Subcutaneous abdominal adipose tissue (tissue), 5 donors: Measurements from ENCODE around the gene UST.
"Not testable (repeated sequence)": the region's sequence is repeated elsewhere in the genome, so short reads cannot be mapped to it uniquely, and the experiment has no call there.

ENCODE experiments used
- H3K27ac ChIP-seq: one replicate; pipeline ENCODE4 v1.7.0; 2013; ENCODE audit warnings: low read depth, mild to moderate bottlenecking, inconsistent platforms, low read length, moderate library complexity
- H3K27me3 ChIP-seq, 5 donors: one replicate each; pipeline ENCODE4 v1.7.0; 2013; ENCODE audit warnings: low read length in 5 of 5, inconsistent platforms in 1 of 5; ENCODE audit not compliant: control insufficient read depth in 5 of 5, insufficient read depth in 4 of 5
- H3K36me3 ChIP-seq, 5 donors: one replicate each; pipeline ENCODE4 v1.7.0; 2013; ENCODE audit warnings: low read length in 5 of 5; ENCODE audit not compliant: control insufficient read depth in 5 of 5, insufficient read depth in 5 of 5
- H3K4me1 ChIP-seq, 5 donors: one replicate each; pipeline ENCODE4 v1.7.0; 2013; ENCODE audit warnings: low read length in 5 of 5, mild to moderate bottlenecking in 3 of 5, moderate library complexity in 1 of 5; ENCODE audit not compliant: control insufficient read depth in 5 of 5, insufficient read depth in 5 of 5
- H3K4me3 ChIP-seq, 5 donors: one replicate each; pipeline ENCODE4 v1.7.0; 2013; ENCODE audit warnings: low read length in 5 of 5, low read depth in 1 of 5
- H3K9ac ChIP-seq, 5 donors: one replicate each; pipeline ENCODE4 v1.7.0; 2013; ENCODE audit warnings: low read length in 5 of 5, mild to moderate bottlenecking in 4 of 5, moderate library complexity in 3 of 5
- H3K9me3 ChIP-seq, 5 donors: one replicate each; pipeline ENCODE4 v1.7.0; 2013; ENCODE audit warnings: low read length in 5 of 5; ENCODE audit not compliant: control insufficient read depth in 5 of 5
- donor health status: healthy.
- donor health status: healthy.
- donor health status: healthy.
- donor health status: healthy.
- donor health status: healthy.

Gene UST

GRCh38 chr6:149098700-149099276, 352.0 kb downstream of the UST start:
- H3K4me1 ChIP-seq, result peaks cover 0 to 5% (median 0%) of the 10 kb centered on the region in 5 donors
- no peaks in the 10 kb centered on the region for H3K36me3 ChIP-seq

GRCh38 chr6:149102324-149102723, 355.5 kb downstream of the UST start:
- Histone ChIP-seq H3K4me3 (no peak overlapping the region), H3K27ac (no peak overlapping the region), H3K9me3 (peaks cover 0 to 7% (median 2%) of the 10 kb centered on the region in 5 donors), H3K4me1 (no peaks in the 10 kb centered on the region), H3K36me3 (no peaks in the 10 kb centered on the region), H3K9ac (no peak overlapping the region), H3K27me3 (no peaks in the 10 kb centered on the region)

More at GRCh38 chr6:149098700-149099276, 352.0 kb downstream of the UST start:
- Histone ChIP-seq H3K9ac (no peak overlapping the region), H3K27me3 (no peaks in the 10 kb centered on the region), H3K4me3 (no peak overlapping the region), H3K27ac (no peak overlapping the region), H3K9me3 (peaks cover 0 to 7% (median 2%) of the 10 kb centered on the region in 5 donors)

GRCh38 chr6:149103950-149104349, 357.1 kb downstream of the UST start:
- H3K36me3 ChIP-seq, H3K4me1 ChIP-seq, H3K27me3 ChIP-seq, H3K9me3 ChIP-seq, H3K27ac ChIP-seq, H3K4me3 ChIP-seq, H3K9ac ChIP-seq: not testable (repeated sequence)

- no peaks in the 10 kb centered on the region for H3K9me3 ChIP-seq
- H3K27me3 ChIP-seq, result no peaks in the 10 kb centered on the region
- no peak overlapping the region for H3K9ac ChIP-seq
- no peak overlapping the region for H3K4me3 ChIP-seq
- no peaks in the 10 kb centered on the region for H3K4me1 ChIP-seq
- no peak overlapping the region for H3K27ac ChIP-seq
- no peaks in the 10 kb centered on the region for H3K36me3 ChIP-seq
These were observed 360.7 kb downstream of the UST start for GRCh38 chr6:149107520-149107919.

- Histone ChIP-seq H3K4me1 (no peaks in the 10 kb centered on the region), H3K27me3 (no peaks in the 10 kb centered on the region), H3K4me3 (no peak overlapping the region), H3K27ac (no peak overlapping the region), H3K9me3 (peaks cover 0 to 4% (median 0%) of the 10 kb centered on the region in 5 donors), H3K36me3 (no peaks in the 10 kb centered on the region), H3K9ac (no peak overlapping the region)
These were observed 361.4 kb downstream of the UST start for GRCh38 chr6:149108038-149108748.

- Histone ChIP-seq H3K4me1 (no peaks in the 10 kb centered on the region), H3K36me3 (no peaks in the 10 kb centered on the region), H3K9ac (no peak overlapping the region), H3K4me3 (no peak overlapping the region), H3K27ac (no peak overlapping the region), H3K9me3 (peaks cover 0 to 5% (median 0%) of the 10 kb centered on the region in 5 donors), H3K27me3 (no peaks in the 10 kb centered on the region)
These were observed 361.9 kb downstream of the UST start for GRCh38 chr6:149108749-149109100.

- H3K27me3 ChIP-seq, result no peaks in the 10 kb centered on the region
- H3K4me1 ChIP-seq, result no peaks in the 10 kb centered on the region
- no peak overlapping the region for H3K4me3 ChIP-seq
- H3K27ac ChIP-seq, result no peak overlapping the region
- no peak overlapping the region for H3K9ac ChIP-seq
- H3K9me3 ChIP-seq, result peaks cover 0 to 5% (median 0%) of the 10 kb centered on the region in 5 donors
- H3K36me3 ChIP-seq, result no peaks in the 10 kb centered on the region
These were observed 362.7 kb downstream of the UST start for GRCh38 chr6:149109397-149110070.

GRCh38 chr6:149111556-149112115, 364.8 kb downstream of the UST start:
- Histone ChIP-seq H3K9me3 (peaks cover 0 to 5% (median 0%) of the 10 kb centered on the region in 5 donors), H3K27ac (no peak overlapping the region), H3K36me3 (no peaks in the 10 kb centered on the region), H3K4me3 (no peak overlapping the region), H3K27me3 (no peaks in the 10 kb centered on the region), H3K9ac (no peak overlapping the region), H3K4me1 (no peaks in the 10 kb centered on the region)

GRCh38 chr6:149112976-149113375, 366.1 kb downstream of the UST start:
- Histone ChIP-seq H3K9me3 (peaks cover 0 to 5% (median 0%) of the 10 kb centered on the region in 5 donors), H3K36me3 (no peaks in the 10 kb centered on the region), H3K27me3 (no peaks in the 10 kb centered on the region), H3K4me3 (no peak overlapping the region), H3K4me1 (no peaks in the 10 kb centered on the region), H3K27ac (no peak overlapping the region), H3K9ac (no peak overlapping the region)

- peaks cover 0 to 5% (median 0%) of the 10 kb centered on the region in 5 donors for H3K9me3 ChIP-seq
- H3K27ac ChIP-seq, result no peak overlapping the region
- H3K27me3 ChIP-seq, result no peaks in the 10 kb centered on the region
- H3K9ac ChIP-seq, result no peak overlapping the region
- no peaks in the 10 kb centered on the region for H3K36me3 ChIP-seq
- H3K4me1 ChIP-seq, result no peaks in the 10 kb centered on the region
- H3K4me3 ChIP-seq, result no peak overlapping the region
These were observed 367.3 kb downstream of the UST start for GRCh38 chr6:149114167-149114566.
